ENCODE data around the gene GSAP.

DNA sequence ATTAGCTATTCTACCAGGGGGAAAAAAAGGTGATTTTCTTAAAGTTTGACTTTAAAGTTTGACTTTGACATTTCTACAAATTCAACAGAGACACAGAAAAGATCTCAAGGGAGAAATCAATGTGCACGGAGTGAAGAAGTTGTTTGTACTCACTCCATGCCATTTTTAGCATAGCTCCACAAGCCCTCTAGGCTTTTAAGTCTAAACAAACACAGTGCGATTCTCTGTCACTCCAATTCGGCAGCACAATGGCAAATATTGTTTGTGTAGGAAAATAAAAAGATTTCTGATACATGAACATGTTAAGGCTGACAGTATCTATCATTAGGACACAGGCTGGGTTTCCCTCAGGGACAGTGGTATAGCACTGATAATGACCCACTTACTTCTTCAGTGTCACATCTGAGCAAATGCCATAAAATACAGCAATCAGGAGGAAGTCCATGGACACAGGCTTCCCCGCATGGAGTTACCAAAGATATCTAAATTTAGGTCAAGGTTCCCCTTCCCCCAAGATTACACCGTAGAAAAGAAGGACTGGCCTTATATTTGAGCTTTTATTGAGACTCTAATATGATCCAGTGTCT, 28.0 kb downstream of the GSAP start:
- TF ChIP-seq, protein P1, sequence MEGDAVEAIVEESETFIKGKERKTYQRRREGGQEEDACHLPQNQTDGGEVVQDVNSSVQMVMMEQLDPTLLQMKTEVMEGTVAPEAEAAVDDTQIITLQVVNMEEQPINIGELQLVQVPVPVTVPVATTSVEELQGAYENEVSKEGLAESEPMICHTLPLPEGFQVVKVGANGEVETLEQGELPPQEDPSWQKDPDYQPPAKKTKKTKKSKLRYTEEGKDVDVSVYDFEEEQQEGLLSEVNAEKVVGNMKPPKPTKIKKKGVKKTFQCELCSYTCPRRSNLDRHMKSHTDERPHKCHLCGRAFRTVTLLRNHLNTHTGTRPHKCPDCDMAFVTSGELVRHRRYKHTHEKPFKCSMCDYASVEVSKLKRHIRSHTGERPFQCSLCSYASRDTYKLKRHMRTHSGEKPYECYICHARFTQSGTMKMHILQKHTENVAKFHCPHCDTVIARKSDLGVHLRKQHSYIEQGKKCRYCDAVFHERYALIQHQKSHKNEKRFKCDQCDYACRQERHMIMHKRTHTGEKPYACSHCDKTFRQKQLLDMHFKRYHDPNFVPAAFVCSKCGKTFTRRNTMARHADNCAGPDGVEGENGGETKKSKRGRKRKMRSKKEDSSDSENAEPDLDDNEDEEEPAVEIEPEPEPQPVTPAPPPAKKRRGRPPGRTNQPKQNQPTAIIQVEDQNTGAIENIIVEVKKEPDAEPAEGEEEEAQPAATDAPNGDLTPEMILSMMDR (IDR thresholded peaks at IDR 0.05): no peak
- no peak for TF ChIP-seq ZFX (IDR thresholded peaks at IDR 0.05; ENCODE audit: borderline replicate concordance)
